ENCODE results near the gene TSC22D4.
"Not testable (repeated sequence)": the region's sequence is repeated elsewhere in the genome, so short reads cannot be mapped to it uniquely, and the experiment has no call there.

- not testable (repeated sequence) for TF ChIP-seq YY1 (IDR thresholded peaks at IDR 0.05; ENCODE audit: insufficient read depth, insufficient read length); ZNF274 (IDR thresholded peaks at IDR 0.05; ENCODE audit: low read depth, low read length); SUZ12 (IDR thresholded peaks at IDR 0.05; ENCODE audit: extremely low read depth, insufficient read depth, insufficient read length)
These were observed 49.3 kb upstream of the TSC22D4 start for GRCh38 chr7:100528108-100528866.
